Muscle layer of colon (tissue), 2 donors: ENCODE results near the gene APOBEC2.
"Not testable (repeated sequence)": the region's sequence is repeated elsewhere in the genome, so short reads cannot be mapped to it uniquely, and the experiment has no call there.

ENCODE experiments used
- H3K27ac ChIP-seq: one replicate; pipeline ENCODE4 v1.7.0; 2013; ENCODE audit warnings: low read depth, mild to moderate bottlenecking, low read length, moderate library complexity
- H3K27me3 ChIP-seq, 2 donors: one replicate each; pipeline ENCODE4 v1.7.0; 2013; ENCODE audit warnings: low read length in 2 of 2, mild to moderate bottlenecking in 2 of 2; ENCODE audit not compliant: insufficient read depth in 2 of 2, control insufficient read depth in 1 of 2
- H3K36me3 ChIP-seq: one replicate; pipeline ENCODE4 v1.7.0; 2013; ENCODE audit warnings: mild to moderate bottlenecking, low read length; ENCODE audit not compliant: insufficient read depth
- H3K4me1 ChIP-seq: one replicate; pipeline ENCODE4 v1.7.0; 2013; ENCODE audit warnings: mild to moderate bottlenecking, low read length; ENCODE audit not compliant: insufficient read depth
- H3K4me3 ChIP-seq, 2 donors: one replicate each; pipeline ENCODE4 v1.7.0; 2013; ENCODE audit warnings: low read length in 2 of 2, low read depth in 1 of 2, mild to moderate bottlenecking in 1 of 2, moderate library complexity in 1 of 2
- H3K9ac ChIP-seq: one replicate; pipeline ENCODE4 v1.7.0; 2013; ENCODE audit warnings: low read length
- H3K9me3 ChIP-seq: one replicate; pipeline ENCODE4 v1.7.0; 2013; ENCODE audit warnings: mild to moderate bottlenecking, low read length
- donor health status: abdominal sarcoma.
- donor health status: Adenocarcinoma of cecum.

The APOBEC2 gene

GRCh38 chr6:41053041-41053440 is at the start of gene APOBEC2:
TSS of gene APOBEC2 (plus strand) at chr6:41053202. CDS start at chr6:41053348, 146 bp downstream.
- H3K27ac ChIP-seq: peak within 1 kb of the TSS; percentile 38
- no peak within 1 kb of the TSS for H3K9ac ChIP-seq
- no peaks in the 10 kb centered on the region for H3K27me3 ChIP-seq
- H3K9me3 ChIP-seq: no peaks in the 10 kb centered on the region
- no peaks in the 10 kb centered on the region for H3K36me3 ChIP-seq
- H3K4me1 ChIP-seq: peaks cover 48% of the 10 kb centered on the region
- no peak within 1 kb of the TSS for H3K4me3 ChIP-seq

GRCh38 chr6:41006217-41006616 is 46.8 kb upstream of the APOBEC2 start:
- not testable (repeated sequence) for H3K4me3 ChIP-seq, H3K27me3 ChIP-seq, H3K9ac ChIP-seq, H3K36me3 ChIP-seq, H3K4me1 ChIP-seq, H3K27ac ChIP-seq, H3K9me3 ChIP-seq

- H3K36me3 ChIP-seq, H3K27me3 ChIP-seq, H3K9me3 ChIP-seq, H3K27ac ChIP-seq, H3K4me1 ChIP-seq, H3K9ac ChIP-seq, H3K4me3 ChIP-seq: not testable (repeated sequence)
These were observed 46.0 kb upstream of the APOBEC2 start for GRCh38 chr6:41006980-41007379.

GRCh38 chr6:41008011-41008410 is 45.0 kb upstream of the APOBEC2 start:
- no peak overlapping the region for H3K4me3 ChIP-seq
- no peaks in the 10 kb centered on the region for H3K4me1 ChIP-seq
- no peaks in the 10 kb centered on the region for H3K27me3 ChIP-seq

GRCh38 chr6:41009669-41010068 is 43.3 kb upstream of the APOBEC2 start:
- Histone ChIP-seq H3K27ac (no peak overlapping the region), H3K9ac (no peak overlapping the region), H3K9me3 (no peaks in the 10 kb centered on the region), H3K4me3 (no peak overlapping the region), H3K27me3 (no peaks in the 10 kb centered on the region), H3K36me3 (no peaks in the 10 kb centered on the region), H3K4me1 (no peaks in the 10 kb centered on the region)

More at GRCh38 chr6:41008011-41008410, 45.0 kb upstream of the APOBEC2 start:
- no peaks in the 10 kb centered on the region for H3K36me3 ChIP-seq
- no peak overlapping the region for H3K27ac ChIP-seq
- H3K9ac ChIP-seq: no peak overlapping the region
- H3K9me3 ChIP-seq: no peaks in the 10 kb centered on the region

- Histone ChIP-seq H3K36me3 (no peaks in the 10 kb centered on the region), H3K9ac (no peak overlapping the region), H3K27me3 (no peaks in the 10 kb centered on the region), H3K27ac (no peak overlapping the region), H3K4me1 (no peaks in the 10 kb centered on the region), H3K9me3 (no peaks in the 10 kb centered on the region), H3K4me3 (no peak overlapping the region)
These were observed 41.3 kb upstream of the APOBEC2 start for GRCh38 chr6:41011673-41012072.

- Histone ChIP-seq H3K9ac (no peak overlapping the region), H3K27ac (no peak overlapping the region), H3K4me3 (no peak overlapping the region), H3K36me3 (no peaks in the 10 kb centered on the region), H3K27me3 (no peaks in the 10 kb centered on the region), H3K4me1 (no peaks in the 10 kb centered on the region), H3K9me3 (no peaks in the 10 kb centered on the region)
These were observed 39.4 kb upstream of the APOBEC2 start for GRCh38 chr6:41013466-41014153.

- H3K4me1 ChIP-seq: no peaks in the 10 kb centered on the region
- H3K36me3 ChIP-seq: no peaks in the 10 kb centered on the region
- H3K27ac ChIP-seq: no peak overlapping the region
- H3K9ac ChIP-seq: no peak overlapping the region
- H3K4me3 ChIP-seq: no peak overlapping the region
- no peaks in the 10 kb centered on the region for H3K9me3 ChIP-seq
- H3K27me3 ChIP-seq: no peaks in the 10 kb centered on the region
These were observed 38.2 kb upstream of the APOBEC2 start for GRCh38 chr6:41014780-41015179.

- not testable (repeated sequence) for H3K9ac ChIP-seq, H3K36me3 ChIP-seq, H3K27me3 ChIP-seq, H3K4me1 ChIP-seq, H3K4me3 ChIP-seq, H3K9me3 ChIP-seq, H3K27ac ChIP-seq
These were observed 37.1 kb upstream of the APOBEC2 start for GRCh38 chr6:41015860-41016259.

- H3K27ac ChIP-seq: no peak overlapping the region
- peaks cover 7% of the 10 kb centered on the region for H3K4me1 ChIP-seq
- no peaks in the 10 kb centered on the region for H3K36me3 ChIP-seq
These were observed 35.3 kb upstream of the APOBEC2 start for GRCh38 chr6:41017663-41018062.

GRCh38 chr6:41021832-41022231 is 31.2 kb upstream of the APOBEC2 start:
- H3K4me1 ChIP-seq: peaks cover 8% of the 10 kb centered on the region
- H3K27me3 ChIP-seq: no peaks in the 10 kb centered on the region
- H3K9me3 ChIP-seq: no peaks in the 10 kb centered on the region
- H3K9ac ChIP-seq: no peak overlapping the region
- no peak overlapping the region for H3K27ac ChIP-seq
- no peak overlapping the region for H3K4me3 ChIP-seq
- no peaks in the 10 kb centered on the region for H3K36me3 ChIP-seq

More at GRCh38 chr6:41017663-41018062, 35.3 kb upstream of the APOBEC2 start:
- Histone ChIP-seq H3K4me3 (no peak overlapping the region), H3K9ac (no peak overlapping the region), H3K9me3 (no peaks in the 10 kb centered on the region), H3K27me3 (no peaks in the 10 kb centered on the region)

- Histone ChIP-seq H3K36me3 (no peaks in the 10 kb centered on the region), H3K4me1 (peaks cover 10% of the 10 kb centered on the region), H3K4me3 (no peak overlapping the region), H3K9me3 (no peaks in the 10 kb centered on the region), H3K27me3 (no peaks in the 10 kb centered on the region), H3K27ac (no peak overlapping the region), H3K9ac (no peak overlapping the region)
These were observed 30.7 kb upstream of the APOBEC2 start for GRCh38 chr6:41022294-41022693.
